ENCODE measurements around the gene MBIP.
"Not testable (repeated sequence)": the region's sequence is repeated elsewhere in the genome, so short reads cannot be mapped to it uniquely, and the experiment has no call there.

Gene MBIP
- long read RNA-seq, donor 1, transcript MBIP-203 (9 exons, 1,648 nt), result major isoform, 17 of 33 reads
- long read RNA-seq, donor 1, partial matches to known transcripts, result 7 of 33 reads
- long read RNA-seq, donor 1, other reads (novel, unspliced or antisense), result 0 of 33 reads
- long read RNA-seq, donor 2, transcript MBIP-203 (9 exons, 1,648 nt), result major isoform, 17 of 21 reads
- long read RNA-seq, donor 2, partial matches to known transcripts, result 0 of 21 reads
- long read RNA-seq, donor 2, other reads (novel, unspliced or antisense), result 0 of 21 reads
- long read RNA-seq, donor 3, transcript MBIP-203 (9 exons, 1,648 nt), result major isoform, 9 of 9 reads
- long read RNA-seq, donor 3, partial matches to known transcripts, result 0 of 9 reads
- long read RNA-seq, donor 3, other reads (novel, unspliced or antisense), result 0 of 9 reads
- long read RNA-seq, donor 4, transcript MBIP-203 (9 exons, 1,648 nt), result major isoform, 18 of 27 reads
- long read RNA-seq, donor 4, transcript MBIP-210 (7 exons, 952 nt), result minor isoform, 5 of 27 reads
- long read RNA-seq, donor 4, partial matches to known transcripts, result 0 of 27 reads
- long read RNA-seq, donor 4, other reads (novel, unspliced or antisense), result 0 of 27 reads
- long read RNA-seq, donor 5, transcript MBIP-203 (9 exons, 1,648 nt), result major isoform, 23 of 27 reads
- long read RNA-seq, donor 5, partial matches to known transcripts, result 0 of 27 reads
- long read RNA-seq, donor 5, other reads (novel, unspliced or antisense), result 0 of 27 reads
- long read RNA-seq, donor 6, transcript MBIP-203 (9 exons, 1,648 nt), result major isoform, 10 of 12 reads
- long read RNA-seq, donor 6, partial matches to known transcripts, result 0 of 12 reads
- long read RNA-seq, donor 6, other reads (novel, unspliced or antisense), result 0 of 12 reads
- long read RNA-seq, donor 7, result 0 reads
- long read RNA-seq, donor 8, transcript MBIP-203 (9 exons, 1,648 nt), result major isoform, 19 of 25 reads
- long read RNA-seq, donor 8, partial matches to known transcripts, result 0 of 25 reads
- long read RNA-seq, donor 8, other reads (novel, unspliced or antisense), result 0 of 25 reads

DNA sequence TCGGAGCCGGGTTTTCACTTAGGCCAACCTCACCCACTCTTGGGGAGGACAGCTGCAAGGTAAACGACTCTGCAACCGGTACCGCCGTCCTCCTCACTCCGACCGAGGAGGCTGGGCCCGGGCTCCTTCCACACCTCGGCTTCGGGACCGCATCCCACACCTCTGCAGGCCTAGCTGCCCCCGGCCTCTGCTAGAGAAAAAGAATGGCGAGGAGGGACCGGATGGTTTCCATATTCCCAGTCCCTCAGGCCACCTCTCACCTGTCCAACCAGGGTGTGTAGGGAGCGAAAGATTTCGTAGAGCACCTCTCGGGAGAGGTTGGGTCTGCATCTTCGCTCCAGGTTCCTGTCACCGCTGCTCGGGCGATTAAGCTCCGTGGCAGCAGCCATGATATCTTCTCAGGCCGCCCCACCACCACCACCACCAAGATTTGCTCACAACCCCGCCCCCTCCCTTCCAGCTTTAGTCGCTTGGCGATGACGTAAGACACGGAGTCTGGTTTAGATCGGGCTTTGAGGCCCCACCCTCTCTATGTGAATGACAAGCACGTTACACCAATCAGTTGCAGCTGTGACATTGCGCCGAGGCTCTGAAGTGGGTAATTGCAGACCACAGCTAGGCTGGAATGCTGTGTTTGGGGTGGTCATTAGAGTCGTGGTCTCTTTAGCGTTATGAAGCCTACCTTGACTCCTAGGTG lies at the start of gene MBIP:
MBIP (minus strand) TSS at position 438 of the 697 bp plus-strand sequence; CDS start at position 389, 49 bp downstream.
- peak; percentile 95 for DNase-seq

DNA sequence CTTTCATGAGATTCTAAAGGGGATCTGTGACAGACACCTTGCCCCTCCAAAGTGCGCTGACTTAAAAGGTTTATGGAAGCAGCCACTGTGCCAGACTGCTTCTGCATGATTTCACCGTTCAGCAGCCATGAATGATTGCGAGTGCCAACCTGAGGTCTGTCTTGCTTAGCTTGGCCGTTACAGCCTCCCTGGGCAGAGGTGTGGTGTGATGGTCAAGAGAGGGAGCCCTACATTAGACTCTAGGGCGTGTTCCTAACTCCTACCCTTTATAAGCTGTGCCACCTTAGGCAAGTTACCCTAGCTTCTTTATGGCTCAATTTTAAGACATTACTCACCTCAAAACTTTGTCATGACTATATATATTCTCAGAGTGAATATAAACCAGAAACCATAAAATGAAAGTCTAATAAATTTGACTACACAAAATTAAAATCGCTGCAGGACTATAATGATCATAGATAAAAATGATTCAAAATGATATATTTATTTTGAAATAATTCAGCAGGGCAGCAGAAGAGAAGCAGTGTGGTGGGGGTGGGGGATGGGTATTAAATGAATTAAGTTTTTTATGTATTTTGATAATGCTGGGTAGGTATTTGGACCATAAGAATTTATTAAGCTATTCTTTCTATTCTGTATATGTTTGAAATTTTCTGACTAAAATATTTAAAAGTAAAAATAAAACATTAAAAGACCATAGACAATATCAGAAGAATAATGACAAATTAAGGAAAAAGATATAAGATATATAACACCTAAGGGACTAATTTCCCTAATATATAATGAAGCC lies 47.7 kb upstream of the MBIP start:
- no peak for DNase-seq

GRCh38 chr14:36365766-36366165 lies 45.3 kb upstream of the MBIP start:
- no peak for DNase-seq

- no peak for DNase-seq
Observed at GRCh38 chr14:36363704-36364103, 43.3 kb upstream of the MBIP start.

GRCh38 chr14:36362648-36363047 lies 42.2 kb upstream of the MBIP start:
- DNase-seq, result no peak

DNA sequence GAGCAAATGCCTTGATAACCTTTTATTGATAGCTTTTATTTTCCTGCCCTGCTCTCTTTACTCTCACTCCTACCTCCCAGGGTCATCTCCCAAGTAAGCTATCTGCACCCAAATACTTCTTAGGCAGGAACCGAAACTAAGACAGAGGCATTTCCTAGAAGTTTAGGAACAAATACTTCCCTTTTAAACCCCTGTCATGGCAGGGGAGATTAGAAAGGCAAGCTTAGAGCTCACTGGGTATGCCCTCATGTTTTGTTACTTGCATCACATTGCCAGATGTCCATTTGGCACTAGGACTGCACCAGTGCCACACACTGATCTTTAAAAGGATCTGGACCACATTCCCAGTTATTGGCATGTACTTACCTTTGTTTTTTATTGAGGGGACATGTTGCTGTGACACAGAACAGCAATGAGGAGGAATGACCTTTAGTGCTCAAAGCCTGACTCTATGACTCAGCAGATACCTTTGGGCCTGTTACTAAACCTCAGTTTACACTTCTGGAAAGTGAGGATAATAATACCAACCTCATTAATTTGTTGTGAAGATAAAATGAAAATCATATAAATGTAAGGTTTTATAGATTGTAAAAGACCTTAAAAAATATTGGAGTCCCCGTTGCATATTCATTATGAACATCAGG lies 40.9 kb upstream of the MBIP start:
- DNase-seq, result no peak

DNA sequence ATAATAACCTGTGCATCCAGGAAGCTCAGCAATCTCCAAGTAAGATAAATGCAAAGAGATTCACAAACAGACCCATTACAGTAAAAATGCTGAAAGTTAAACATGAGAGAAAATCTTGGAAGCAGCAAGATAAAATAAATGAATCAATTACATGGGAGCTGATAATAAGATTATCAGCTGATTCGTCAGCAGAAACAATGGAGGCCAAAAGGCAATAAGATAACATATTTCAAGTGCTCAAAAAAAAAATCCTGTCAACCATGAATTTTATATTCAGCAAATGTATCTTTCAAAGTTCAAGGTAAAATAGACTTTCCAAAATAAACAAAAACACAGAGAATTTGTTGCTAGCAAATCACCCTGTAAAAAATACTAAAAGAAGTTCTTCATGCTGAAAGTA lies 36.4 kb upstream of the MBIP start:
- no peak for DNase-seq

GRCh38 chr14:36346052-36346451 lies 25.6 kb upstream of the MBIP start:
- DNase-seq, result no peak

GRCh38 chr14:36344211-36344610 lies 23.8 kb upstream of the MBIP start:
- no peak for DNase-seq

DNA sequence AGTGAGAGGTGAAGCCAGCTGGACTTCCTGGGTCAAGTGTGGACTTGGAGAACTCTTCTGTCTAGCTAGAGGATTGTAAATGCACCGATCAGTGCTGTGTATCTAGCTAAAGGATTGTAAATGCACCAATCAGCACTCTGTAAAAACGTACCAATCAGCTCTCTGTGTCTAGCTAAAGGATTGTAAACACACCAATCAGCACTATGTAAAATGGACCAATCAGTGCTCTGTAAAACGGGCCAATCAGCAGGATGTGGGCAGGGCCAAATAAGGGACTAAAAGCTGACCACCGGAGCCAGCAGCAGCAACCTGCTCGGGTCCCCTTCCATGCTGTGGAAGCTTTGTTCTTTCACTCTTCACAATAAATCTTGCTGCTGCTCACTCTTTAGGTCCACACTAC lies 21.4 kb upstream of the MBIP start:
- DNase-seq, result not testable (repeated sequence)

GRCh38 chr14:36340276-36340890 lies 19.9 kb upstream of the MBIP start:
- no peak for DNase-seq

- no peak for DNase-seq
Observed at GRCh38 chr14:36339816-36340215, 19.4 kb upstream of the MBIP start.

DNA sequence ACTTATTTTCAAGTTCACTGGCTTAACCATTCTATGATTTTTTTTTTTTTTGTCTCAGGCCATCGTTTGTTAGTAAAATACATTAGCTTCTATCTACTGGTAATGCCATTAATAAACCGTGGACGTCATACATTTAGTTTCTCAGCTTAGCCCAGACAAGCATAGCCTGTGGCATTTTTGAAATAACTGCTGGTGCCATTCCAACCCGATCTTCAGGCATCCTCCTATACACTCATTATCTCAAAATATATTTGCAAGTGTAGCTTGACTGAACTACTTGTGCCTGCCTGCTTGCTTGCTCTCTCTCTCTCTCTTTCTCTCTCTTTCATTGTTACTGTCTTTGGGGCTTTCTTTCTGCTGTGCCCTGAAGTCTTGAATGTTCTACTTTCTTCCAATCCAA lies 12.7 kb upstream of the MBIP start:
- DNase-seq, result no peak

DNA sequence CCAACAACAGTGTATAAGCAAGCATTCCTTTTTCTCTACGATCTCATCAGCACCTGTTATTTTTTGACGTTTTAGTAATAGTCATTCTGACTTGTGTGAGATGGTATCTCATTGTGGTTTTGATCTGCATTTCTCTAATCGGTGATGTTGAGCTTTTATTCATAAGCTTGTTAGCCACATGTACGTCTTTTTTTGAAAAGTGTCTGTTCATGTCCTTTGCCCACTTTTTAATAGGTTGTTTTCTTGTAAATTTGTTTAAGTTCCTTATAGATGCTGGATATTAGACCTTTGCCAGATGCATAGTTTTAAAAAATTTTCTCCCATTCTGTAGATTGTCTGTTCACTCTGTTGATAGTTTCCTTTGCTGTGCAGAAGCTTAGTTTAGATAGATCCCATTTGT lies 7.1 kb upstream of the MBIP start:
- DNase-seq, result not testable (repeated sequence)

GRCh38 chr14:36325853-36326252 lies 5.4 kb upstream of the MBIP start:
- DNase-seq, result no peak

- DNase-seq, result no peak
Observed at GRCh38 chr14:36324897-36325296, 4.5 kb upstream of the MBIP start.

- DNase-seq, result no peak
Observed at GRCh38 chr14:36320897-36321381, 502 bp upstream of the MBIP start.

DNA sequence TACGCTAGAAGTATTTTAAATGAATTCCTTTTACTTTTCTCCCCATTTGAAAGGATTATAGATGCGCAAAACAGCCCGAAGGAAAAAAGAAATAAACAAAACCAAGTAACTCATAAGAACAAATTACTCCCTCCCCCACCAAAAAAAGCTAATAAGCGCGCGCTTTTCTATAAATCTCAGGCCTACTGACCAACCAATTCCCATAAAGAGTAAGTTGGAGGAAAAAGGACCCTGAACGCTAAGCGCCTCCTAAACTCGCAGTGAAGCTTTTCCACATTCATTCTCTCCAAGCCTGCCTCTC lies 588 bp downstream of the MBIP start:
- DNase-seq, result no peak

- no peak for DNase-seq
Observed at GRCh38 chr14:36317650-36318049, 2.8 kb downstream of the MBIP start.

DNA sequence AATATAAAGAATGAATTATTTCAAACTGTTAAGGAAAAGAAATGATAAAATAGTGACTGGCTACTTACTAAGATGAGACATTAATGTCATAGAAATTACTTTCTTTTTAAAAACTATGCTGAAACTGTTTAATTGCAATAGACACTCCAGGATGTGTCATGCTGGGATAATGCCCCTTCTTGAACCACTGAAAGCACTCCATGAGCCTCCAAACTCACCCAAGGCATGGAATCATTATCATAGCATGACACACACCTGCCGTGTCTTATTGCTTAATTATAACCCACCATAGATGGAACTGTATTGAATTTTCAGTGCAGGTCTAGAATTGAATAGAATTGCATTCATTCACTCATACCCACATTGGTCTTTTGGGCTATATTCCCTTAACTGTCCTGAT lies 4.3 kb downstream of the MBIP start:
- DNase-seq, result no peak
